ENCODE data around the gene PSMD7. TPM values are rescaled to one million over a fixed set of nuclear protein-coding genes. Genes with fewer than 3 reads are reported as not detected.

Gene PSMD7
- total RNA-seq: 10 to 100 TPM; 68.4 to 83.4 TPM
- long read RNA-seq, donor 1, transcript PSMD7-201 (7 exons, 1,670 nt): major isoform, 41 of 49 reads
- long read RNA-seq, donor 1, partial matches to known transcripts: 2 of 49 reads
- long read RNA-seq, donor 1, other reads (novel, unspliced or antisense): 6 of 49 reads
- long read RNA-seq, donor 2, transcript PSMD7-201 (7 exons, 1,670 nt): major isoform, 257 of 286 reads
- long read RNA-seq, donor 2, partial matches to known transcripts: 4 of 286 reads
- long read RNA-seq, donor 2, other reads (novel, unspliced or antisense): 24 of 286 reads

DNA sequence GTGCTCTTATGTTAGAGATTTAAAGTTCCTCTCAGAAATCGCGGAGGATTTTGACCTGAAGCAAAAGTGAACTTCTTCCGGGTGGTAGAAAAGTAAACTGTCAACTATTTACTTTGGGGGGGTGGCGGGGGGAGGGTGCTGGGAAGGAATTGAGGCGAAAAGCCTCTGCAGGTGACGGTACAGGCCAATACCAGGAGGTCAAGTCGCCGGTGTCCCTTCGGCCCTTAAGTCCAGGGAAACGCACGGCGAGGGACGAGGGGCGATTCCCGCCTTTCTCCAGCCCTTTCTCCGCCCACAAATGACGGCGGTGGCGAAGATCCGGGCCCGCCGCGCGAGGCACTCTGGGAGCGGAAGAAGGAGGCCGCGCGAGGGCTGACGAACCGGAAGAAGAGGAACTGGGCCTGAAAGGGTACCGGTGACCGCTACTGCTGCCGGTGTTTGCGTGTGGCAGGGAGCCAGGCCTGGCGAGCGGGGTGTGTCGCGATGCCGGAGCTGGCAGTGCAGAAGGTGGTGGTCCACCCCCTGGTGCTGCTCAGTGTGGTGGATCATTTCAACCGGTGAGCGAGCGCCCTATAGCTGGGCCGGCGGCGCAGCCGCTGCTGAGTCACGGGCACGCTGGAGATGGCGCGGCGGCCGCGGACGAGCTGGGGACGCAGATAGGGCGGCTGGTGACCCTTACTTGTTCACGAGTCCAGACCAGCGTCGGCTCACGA is at the start of gene PSMD7:
PSMD7 (plus strand) TSS at position 383 of the 713 bp plus-strand sequence; CDS start at position 484, 101 bp downstream.
- intact Hi-C loops (cut with DNase I): no loop called here
- DNase-seq (ENCODE audit: low spot score): peak; percentile 98

DNA sequence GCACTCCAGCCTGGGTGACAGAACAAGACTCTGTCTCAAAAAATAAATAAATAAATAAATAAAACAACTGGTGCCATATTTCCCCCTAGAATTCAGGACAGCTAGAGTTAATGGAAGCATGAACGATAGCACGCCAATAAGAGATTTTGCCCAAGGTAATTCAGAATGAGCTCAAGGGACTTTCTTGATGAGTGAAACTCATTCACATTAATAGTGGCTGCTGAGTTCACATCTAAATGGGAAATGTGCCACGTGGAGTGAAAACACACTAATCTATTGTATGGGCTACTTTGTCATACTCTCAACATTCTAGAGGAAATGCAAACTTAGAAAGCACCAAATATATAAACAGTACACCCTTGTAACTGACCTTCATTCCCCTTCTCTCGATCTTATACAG is 47.4 kb upstream of the PSMD7 start:
- DNase-seq (ENCODE audit: low spot score): no peak
- intact Hi-C loops (cut with DNase I): no loop called here

DNA sequence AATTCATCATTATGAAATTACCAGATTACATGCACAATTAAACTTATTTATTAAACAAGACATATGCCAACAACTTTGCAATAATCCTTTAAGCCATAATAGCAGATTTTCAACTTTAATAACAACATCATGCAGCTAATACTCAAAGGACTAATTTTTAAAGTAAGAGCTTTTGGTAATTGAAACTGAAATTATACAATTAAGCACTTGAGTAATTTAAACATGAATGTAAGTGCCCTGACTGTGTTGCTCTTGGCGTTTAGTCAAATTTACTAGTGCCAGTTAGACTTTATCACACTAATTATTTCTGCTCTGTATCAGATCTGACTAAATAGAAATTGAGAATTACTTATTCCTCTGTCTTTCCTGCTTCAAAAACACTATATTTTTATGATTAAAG is 46.8 kb upstream of the PSMD7 start:
- no peak for DNase-seq (ENCODE audit: low spot score)
- intact Hi-C loops (cut with DNase I): no loop called here

DNA sequence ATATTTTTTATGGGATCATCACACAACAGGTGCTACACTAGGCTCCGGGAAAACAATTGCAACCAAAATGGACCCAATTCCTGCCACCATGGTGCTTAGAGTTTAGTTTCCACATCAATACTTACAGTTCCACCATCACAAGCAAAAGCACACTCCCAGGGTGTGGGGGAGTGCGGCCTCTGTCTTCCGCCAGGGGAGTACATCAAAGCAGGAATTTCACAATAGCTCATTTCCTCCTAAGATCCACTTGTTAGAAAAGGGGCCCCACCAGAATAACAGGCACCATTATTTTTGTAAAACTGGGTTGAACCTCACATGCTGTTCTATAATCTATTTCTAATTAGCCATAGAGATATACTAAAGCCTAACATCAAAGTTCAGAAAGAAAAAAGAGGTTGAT is 44.3 kb upstream of the PSMD7 start:
- intact Hi-C loops (cut with DNase I): no loop called here
- no peak for DNase-seq (ENCODE audit: low spot score)

DNA sequence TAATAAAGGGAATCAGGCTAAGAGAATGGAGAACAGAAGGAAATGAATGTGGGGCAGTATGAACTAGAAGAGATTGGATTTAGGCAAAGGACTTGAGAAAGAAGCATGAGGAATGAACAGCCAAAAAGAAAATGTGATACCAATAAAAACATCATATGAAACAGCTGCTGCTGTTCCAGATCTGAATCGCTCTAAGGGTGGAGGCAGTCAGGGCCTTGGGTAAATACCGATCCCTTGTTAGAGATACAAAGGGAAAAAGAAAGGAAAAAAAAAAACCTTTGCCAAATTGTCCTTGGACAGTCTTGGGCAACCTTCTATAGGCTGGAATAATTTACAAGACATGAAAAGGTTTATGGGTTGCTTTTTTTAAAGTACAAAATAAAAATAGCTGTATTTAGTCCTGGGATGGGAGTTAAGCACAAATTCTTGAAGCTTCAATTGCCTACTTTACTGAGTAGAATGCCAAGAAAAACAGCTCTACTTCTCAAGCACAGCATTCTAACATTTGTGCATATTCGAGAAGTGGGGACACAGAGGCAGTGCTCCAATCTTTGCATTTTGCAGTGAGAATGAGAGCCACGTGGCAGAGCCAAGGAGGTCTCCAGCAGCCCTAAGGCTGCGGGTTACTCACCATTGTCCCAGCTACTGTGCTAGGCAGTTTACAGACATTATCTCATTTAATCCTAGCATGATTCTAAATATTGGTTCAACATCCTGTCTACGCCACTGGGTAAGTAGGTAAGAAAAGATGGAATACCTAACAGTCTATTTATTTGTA is 43.3 kb upstream of the PSMD7 start:
- DNase-seq (ENCODE audit: low spot score): no peak
- intact Hi-C loops (cut with DNase I): no loop called here

DNA sequence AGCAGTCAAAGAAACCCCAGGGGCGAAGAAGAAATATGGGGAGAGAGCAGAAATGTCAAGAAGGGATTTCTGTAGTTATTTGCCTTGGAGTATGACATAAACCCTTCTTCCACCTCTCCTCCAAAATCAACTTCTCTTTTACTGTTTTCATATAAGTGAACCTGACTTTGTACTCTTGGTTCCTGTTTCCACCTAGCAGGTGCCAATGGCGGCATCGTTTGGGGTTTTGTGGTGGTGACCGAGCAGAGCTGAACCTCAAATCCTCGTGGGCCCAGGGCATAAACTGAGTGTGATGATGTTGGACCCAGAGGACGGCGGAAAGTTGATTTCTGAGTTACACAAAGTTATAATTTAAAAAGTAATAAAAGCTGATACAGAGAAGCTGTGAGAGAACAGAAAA is 39.6 kb upstream of the PSMD7 start:
- DNase-seq (ENCODE audit: low spot score): no peak
- intact Hi-C loops (cut with DNase I): no loop called here

DNA sequence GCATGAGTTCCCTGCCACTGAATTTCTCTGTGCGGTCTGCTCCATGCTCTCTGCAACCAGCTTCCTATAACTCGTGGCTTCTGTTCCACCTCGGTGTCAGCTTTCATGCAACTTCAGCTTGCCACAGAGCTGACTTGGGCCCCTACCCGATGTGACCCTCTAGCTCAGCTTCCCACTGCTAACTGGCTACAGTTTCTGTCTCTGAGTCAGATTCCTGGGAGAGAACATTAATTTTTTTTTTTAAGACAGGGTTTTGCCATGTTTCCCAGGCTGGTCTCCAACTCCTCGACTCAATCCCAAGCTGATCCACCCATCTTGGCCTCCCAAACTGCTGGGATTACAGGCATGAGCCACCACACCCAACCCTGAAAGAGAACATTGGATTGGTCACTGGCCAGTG is 35.5 kb upstream of the PSMD7 start:
- intact Hi-C loops (cut with DNase I): no loop called here
- peak; percentile 80 for DNase-seq (ENCODE audit: low spot score)

DNA sequence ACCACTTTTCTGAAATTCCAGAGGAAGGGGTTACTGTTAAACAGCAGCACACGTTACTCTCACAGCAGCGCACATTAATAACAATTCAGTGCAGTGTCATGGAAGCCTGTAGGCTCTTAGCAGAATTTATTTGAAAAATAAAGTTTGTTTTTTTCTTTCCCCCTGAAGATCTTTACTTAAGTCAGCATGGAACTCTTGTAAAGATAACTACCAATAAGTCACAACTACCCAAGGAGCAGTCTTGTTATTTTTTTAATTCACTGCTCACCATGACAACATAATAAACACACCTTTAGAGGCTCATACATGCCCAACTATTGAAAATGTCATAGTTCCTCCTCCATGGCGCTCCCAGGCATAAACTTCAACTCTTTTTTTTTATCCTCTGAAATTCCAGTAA is 31.8 kb upstream of the PSMD7 start:
- intact Hi-C loops (cut with DNase I): no loop called here
- no peak for DNase-seq (ENCODE audit: low spot score)

DNA sequence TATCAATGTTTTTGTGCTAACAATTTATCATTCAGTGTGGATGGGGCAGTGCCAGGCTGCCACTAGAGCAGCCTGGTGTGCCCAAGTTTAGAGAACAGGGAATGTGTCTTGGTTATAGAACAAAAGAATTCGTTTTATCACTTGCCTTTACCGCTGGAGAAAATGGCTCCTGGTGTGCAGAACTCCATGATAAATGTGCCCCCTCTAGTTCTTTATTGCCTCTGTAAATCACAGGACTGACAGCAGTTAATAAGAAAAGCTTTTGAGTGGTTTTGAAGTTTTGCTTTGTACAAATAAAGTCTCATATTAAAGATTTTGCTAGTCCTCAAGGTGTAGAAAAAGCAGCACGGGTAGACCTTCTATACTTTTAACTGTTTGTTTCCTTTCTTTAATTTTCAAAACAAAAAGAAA is 28.2 kb upstream of the PSMD7 start:
- intact Hi-C loops (cut with DNase I): no loop called here
- DNase-seq (ENCODE audit: low spot score): no peak

DNA sequence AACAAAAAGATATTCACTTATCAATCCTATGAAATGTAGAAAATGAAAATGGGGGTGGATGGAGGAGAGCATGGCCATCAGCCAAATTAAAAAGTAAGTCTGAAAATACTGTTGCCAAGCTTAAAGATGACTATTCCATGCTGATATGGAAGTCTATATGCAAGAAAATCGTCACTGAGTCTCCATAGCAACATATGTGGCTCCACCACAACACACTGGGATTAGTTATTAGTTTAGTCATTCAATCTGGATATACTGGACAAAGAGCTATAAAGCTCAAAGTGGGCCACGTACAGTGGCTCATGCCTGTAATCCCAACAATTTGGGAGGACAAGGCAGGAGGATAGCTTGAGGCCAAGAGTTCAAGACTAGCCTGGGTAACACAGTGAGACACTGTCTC is 24.7 kb upstream of the PSMD7 start:
- DNase-seq (ENCODE audit: low spot score): no peak
- intact Hi-C loops (cut with DNase I): no loop called here

DNA sequence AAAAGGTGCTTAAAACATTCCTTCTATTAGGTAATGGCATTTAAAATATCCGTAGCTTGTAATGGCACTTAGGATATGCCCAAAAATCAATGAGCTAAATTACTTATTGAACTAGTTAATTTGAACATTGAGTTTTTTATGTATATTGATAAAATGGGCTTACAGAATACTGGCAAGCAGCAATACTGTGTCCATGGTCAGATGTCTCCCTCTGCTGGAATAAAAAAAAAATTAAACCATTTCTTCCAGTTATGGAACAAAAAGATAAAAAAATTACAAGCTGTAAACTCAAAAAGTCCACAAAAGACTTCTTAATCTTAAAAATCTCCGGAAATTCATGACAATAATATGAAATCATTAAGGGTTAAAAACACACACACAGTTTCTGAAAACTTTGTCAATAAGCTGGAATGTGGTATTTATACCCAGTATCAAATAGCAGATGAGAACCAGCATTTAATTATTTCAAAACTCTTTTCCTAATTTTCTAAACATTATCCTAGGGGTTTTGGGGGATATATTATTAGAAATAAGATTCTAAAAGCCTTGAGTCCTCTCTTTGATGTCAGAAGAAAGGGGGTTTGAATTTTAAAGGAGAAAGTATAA is 21.5 kb upstream of the PSMD7 start:
- intact Hi-C loops (cut with DNase I): no loop called here
- no peak for DNase-seq (ENCODE audit: low spot score)

DNA sequence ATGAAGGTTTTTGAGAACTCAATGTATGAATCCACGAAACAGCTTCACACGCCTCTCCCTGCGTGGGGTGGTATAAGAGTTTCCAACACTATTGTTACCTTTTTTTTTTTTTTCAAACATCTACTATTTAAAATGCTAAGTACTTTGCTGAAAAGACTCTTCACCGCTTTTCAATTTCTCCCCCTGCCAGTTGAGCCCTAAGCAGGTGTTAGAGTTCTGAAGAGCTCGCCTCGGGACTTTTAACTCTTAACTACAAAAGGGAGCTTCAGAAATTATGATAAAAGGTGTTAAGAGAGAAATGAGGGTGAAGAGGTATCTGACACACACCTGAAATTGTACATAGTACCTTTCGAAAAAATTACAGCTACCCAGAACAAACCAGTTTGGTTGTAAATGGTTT is 20.9 kb upstream of the PSMD7 start:
- intact Hi-C loops (cut with DNase I): no loop called here
- no peak for DNase-seq (ENCODE audit: low spot score)

DNA sequence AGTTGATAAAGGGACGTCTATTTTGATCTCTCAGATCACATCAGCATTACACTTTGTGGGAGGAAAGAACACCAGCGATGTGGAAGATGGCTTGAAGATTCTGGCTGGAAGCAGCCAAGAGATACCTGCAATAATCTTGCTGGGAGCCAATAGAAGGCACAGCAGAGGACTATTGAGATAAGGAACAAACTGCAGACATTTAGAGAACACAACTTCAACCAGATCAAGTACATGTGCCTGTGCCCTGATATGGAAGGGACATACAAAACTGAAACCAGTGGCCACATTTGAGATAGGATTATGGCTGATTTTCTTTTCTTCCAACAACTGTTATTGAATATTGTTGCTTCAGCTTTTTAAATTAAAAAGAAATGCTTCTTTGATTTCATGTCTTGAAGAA is 18.6 kb upstream of the PSMD7 start:
- no peak for DNase-seq (ENCODE audit: low spot score)
- intact Hi-C loops (cut with DNase I): no loop called here

DNA sequence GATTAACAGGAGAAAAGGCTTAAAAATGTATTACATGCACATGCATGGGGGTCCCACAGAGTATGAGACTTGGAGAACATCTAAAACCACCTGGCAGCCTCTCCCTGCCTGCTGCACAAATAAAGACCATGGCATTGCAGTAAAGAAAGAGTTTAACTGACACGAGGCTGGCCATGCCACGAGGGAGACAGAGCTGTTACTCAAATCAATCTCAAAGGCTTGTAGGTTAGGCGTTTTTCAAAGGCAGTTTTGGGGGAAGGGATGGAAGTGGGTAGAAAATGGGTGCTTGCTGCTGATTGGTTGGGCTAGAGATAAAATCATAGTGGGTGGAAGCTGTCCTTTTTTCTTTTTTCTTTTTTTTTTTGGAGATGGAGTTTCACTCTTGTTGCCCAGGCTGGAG is 17.3 kb upstream of the PSMD7 start:
- DNase-seq (ENCODE audit: low spot score): no peak
- intact Hi-C loops (cut with DNase I): no loop called here

DNA sequence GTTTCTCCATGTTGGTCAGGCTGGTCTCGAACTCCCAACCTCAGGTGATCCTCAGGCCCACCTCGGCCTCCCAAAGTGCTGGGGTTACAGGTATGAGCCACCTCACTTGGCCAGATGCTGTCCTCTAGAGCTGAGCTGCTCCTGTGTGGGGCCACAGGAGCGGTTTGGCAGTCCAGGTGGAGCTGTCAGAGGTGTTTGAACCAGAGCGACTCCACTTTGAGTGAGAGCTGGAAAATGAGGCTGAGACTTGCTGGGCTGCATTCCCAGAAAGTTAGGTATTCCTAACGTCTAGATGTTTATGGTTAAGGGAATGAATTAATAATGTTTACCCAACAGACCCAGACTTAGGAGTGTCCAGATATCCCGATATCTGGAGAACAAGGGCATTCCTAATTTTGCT is 16.8 kb upstream of the PSMD7 start:
- no peak for DNase-seq (ENCODE audit: low spot score)
- intact Hi-C loops (cut with DNase I): no loop called here

DNA sequence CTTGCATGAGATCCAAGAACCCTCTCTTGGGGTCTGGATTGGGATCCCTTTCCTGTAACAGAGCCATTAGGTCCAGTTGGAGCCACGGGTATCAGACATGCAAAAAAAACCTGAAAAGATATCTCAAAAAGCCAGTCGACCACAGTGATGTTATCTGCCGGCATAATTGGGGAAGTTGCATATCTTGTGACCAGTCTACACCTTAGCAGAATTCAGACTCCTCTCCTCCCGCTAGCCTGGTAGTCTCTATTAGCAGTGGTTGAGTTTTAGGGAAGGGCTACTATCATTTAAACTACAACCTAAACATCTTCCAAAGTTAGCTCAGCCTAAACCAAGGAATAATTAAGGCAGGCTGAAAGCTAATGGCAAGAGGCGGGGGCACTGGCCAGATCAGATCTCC is 16.2 kb upstream of the PSMD7 start:
- DNase-seq (ENCODE audit: low spot score): no peak
- intact Hi-C loops (cut with DNase I): no loop called here

DNA sequence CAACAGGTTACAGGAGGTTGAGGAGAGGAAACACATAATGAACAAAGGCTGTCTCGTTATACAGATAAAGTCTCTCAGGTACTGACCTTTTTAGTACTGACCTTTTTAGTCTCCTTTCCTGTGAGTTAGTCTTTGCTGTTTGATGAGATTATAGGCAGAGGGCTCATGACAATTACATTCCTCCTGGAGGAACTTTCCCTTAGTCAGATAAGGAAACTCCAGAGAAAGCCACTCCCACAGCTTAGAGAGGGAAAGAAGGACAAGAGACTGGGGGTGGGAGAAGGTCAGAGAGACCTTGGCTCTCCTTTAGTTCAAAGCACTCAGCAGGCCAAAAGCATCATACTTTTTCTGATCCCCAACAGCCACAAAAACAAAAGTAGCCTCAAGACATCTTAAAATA is 15.3 kb upstream of the PSMD7 start:
- no peak for DNase-seq (ENCODE audit: low spot score)
- intact Hi-C loops (cut with DNase I): no loop called here

DNA sequence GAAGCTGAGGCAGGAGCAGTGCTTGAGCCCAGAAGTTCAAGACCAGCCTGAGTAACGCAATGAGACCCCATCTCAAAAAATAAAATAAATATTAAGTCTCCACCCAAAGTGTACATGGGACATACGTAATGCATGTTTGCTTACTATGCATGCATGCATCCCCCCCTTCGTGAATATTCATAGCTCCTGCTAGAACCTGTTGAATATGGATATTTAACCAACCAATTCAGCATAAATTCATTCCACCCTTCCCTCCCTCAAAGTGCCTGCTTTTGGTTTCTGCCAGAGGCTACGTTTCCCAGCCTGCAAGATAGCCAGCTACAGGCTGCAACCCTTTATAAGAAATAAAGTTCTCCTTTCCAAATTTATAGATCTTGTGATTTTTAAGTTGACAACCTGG is 12.9 kb upstream of the PSMD7 start:
- no peak for DNase-seq (ENCODE audit: low spot score)
- intact Hi-C loops (cut with DNase I): no loop called here

DNA sequence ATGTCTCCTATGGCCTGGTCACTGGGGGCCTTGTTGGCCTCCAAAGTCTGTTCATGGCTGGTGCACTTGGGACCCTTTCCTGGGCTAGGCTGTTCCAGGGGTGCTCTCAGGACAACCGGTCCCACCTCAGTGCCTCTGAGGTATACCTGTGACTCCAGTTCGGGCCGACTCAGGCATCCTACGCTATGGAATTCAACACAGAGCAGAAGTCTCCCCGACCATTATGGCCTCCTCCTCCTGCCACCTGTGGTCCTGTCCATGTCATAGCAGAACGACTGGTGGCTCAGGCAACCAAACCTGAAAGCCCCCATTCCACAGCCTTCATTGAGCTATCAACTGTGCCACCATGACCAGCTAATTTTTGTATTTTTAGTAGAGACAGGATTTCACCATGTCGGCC is 8.5 kb upstream of the PSMD7 start:
- intact Hi-C loops (cut with DNase I): no loop called here

DNA sequence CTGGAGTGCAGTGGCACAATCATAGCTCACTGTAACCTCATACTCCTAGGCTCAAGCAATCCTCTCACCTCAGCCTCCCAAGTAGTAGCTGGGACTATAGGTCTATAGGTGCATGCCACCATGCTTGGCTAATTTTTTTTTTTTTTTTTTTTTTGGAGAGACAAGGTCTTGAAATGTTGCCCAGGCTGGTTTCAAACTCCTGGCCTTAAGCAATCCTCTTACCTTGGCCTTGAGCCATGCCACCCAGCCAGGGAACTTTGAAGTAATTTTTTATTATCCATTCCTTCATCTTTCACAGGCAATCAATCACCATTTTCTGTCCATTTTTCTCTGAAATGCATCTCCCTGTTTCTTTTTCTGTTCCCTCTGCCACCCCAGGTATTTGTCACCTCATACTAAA is 6.3 kb upstream of the PSMD7 start:
- intact Hi-C loops (cut with DNase I): no loop called here
- DNase-seq (ENCODE audit: low spot score): no peak

More for the DNA sequence above, 8.5 kb upstream of the PSMD7 start:
- DNase-seq (ENCODE audit: low spot score): no peak

All from posterior vena cava (tissue), 2 donors.